Kasumi-1 (cell line): ENCODE measurements around the gene RABAC1.
A peak's percentile ranks its signal among the peaks of the same experiment; 100 is the strongest.
"Not testable (repeated sequence)": the region's sequence is repeated elsewhere in the genome, so short reads cannot be mapped to it uniquely, and the experiment has no call there.

ENCODE experiments used
- DNase-seq, 2 experiments: peaks; one replicate each; lab custom pipeline; 2025; lab: John Stamatoyannopoulos, UW

The RABAC1 gene, protein sequence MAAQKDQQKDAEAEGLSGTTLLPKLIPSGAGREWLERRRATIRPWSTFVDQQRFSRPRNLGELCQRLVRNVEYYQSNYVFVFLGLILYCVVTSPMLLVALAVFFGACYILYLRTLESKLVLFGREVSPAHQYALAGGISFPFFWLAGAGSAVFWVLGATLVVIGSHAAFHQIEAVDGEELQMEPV

DNA sequence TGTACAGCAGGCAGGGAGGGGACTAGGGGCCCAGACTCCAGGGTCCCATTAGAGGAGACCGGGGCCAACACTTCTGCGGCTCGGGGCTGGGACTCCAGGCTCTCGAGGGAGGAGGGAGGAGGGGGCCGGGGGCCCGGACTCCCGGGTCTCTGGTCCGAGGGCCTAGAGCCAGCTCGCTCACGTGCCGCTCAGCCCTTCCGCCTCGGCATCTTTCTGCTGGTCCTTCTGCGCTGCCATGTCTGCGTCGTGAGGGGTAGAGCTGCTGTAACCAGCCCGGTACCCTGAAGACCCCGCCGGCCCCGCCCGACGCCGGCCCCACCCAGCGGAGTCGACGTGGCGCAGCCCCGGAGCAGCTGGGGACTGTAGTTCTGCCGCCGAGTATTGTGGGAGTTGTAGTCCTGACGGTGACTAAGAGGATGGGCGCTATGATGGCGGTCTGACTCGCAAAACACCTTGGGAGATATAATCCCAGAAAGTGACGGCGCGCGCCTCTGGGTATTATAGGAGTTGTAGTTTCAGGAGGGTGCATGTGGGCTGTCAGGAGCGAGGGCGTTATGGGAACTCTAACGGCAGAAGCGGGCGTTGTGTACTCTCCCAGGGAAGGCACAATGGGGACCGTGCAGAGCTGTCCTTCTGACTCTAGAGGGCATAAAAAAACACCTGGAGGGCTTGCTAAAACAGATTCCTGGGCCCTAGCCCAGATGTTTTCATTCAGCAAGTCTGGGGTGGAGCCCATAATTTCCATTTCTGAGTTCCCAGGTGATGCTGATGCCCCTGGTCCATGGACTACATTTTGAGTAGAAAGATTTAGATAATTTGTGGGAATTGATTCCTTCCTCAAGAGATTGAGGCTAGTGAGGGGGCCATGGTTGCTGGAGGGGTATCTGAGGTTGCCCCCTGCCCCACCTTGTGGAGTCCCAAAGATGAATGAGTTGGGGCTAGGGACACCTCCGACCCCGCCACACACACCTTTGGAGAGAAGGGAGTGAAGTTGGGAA lies at the start of gene RABAC1:
TSS of gene RABAC1 (minus strand) at position 266 of the 998 bp plus-strand sequence. CDS start at position 237, 29 bp downstream.
- DNase-seq = peak; percentile 96 to 98

DNA sequence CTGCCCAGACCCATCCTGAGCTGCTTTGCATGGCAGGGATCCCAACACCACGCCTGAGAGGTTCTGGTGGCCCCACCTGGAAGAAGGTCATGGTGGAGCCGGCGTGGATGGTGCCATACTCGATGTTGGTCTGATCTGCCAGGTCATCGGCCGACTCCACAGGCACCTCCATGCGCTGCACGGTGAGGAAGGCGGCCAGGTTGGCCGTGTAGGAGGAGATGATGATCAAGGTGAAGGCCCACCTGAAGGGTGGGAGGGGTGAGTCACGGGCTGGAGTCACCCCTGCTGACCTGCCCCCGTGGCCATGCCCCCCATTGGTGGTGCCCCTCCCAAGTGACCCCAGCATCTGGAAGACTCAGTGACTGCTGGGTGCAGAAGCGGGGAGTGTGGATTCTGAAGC lies 47.4 kb upstream of the RABAC1 start:
- DNase-seq = no peak

- DNase-seq = no peak
These were observed 46.4 kb upstream of the RABAC1 start for GRCh38 chr19:42005504-42005903.

GRCh38 chr19:42003506-42004294 lies 44.6 kb upstream of the RABAC1 start:
- no peak for DNase-seq

- no peak for DNase-seq
These were observed 40.7 kb upstream of the RABAC1 start for GRCh38 chr19:41999878-42000208.

- DNase-seq = no peak
These were observed 40.2 kb upstream of the RABAC1 start for GRCh38 chr19:41999071-41999877.

GRCh38 chr19:41998246-41999020 lies 39.3 kb upstream of the RABAC1 start:
- DNase-seq = no peak

DNA sequence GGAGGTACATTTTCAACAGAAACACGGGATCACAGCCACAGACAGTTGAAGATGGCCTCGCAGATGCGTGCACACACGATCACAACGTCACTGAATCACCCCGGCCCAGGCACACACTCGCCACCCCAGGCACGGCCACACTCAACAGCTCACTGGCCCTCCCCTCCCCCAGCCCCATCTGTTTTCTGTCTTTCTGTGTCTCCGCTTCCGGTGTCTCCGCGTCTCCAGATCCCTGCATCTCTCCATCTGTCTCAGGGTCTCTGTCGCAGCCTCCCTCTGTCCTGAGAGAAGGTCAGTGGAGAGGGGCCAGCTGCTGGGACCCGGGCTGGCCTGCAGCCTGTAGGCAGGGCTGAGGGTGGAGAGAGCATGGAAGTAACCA lies 38.7 kb upstream of the RABAC1 start:
- no peak for DNase-seq

DNA sequence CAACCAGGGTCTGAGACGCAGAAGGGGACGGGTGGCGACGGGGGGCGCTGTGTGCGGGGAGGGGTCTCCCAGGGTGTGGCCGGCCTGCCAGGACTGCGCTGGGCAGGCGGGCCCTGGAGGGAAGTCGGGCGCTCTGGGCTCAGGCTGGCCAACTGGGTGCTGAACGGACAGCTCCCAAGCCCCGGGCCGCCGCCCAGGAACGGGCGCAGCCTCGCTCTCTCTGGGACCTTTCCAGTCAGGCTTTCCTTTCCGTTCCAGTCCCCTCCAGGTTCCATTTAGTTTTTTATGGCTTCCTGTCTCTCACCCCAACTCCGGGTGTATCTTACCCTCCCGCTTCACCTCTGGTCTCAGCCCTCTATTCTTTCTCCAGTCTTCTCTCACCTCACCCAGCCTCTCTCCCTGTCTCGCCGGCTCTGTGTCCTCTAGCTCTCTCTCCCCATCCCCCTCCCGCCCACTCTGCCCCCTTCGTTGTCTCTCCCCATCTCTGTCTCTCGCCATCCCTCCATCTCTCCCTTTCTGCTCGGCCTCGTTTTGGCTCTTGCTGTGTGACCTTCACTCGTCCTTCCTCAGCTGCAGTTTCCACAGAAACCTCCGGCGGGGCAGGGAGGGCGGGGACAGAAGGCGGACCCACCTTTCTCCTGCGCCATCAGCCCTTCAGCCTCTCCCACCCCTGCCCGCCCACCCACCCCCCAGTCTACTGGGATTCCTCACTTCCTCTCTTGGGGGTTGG lies 38.2 kb upstream of the RABAC1 start:
- DNase-seq = peak; percentile 43 to 65

DNA sequence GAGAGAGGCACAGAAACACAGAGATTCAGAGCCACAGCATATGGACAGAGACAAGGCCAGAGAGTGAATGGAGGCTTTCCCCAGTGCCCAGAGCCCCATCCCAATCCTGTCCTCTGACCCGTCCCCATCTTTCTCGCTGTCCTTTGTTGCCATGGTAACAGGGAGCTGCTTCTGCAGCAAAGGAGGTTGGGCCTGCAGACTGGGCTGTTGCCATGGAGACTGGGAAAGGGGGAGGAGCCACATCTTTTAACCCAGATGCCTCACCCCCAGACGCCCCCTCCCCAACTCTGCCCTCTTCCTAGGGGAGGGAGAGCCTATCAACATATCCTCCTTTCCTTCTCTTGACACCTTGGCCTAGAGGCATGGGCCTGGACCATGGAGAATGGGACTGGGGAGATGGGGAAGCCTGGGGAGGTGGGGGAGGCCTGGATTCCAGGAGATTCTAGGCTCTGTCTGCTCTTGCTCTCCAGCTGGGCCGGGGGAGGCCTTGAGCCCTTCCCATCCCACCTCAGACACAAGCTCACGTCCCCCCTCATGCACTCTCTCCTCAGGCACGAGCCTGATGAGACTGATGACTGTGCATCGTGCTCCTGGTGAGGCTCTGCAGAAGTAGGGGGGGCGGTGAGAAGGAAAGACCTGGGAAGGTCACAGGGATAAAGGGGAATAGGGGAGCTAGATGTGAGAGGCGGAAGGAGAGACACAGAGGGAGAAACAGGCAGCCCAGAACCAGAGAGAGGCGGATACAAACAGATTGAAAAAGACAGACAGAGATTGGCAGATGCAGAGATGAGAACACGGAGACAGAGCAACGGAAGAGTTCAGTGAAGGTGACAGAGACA lies 37.1 kb upstream of the RABAC1 start:
- no peak for DNase-seq

GRCh38 chr19:41994994-41995958 lies 36.2 kb upstream of the RABAC1 start:
- DNase-seq = no peak

- no peak for DNase-seq
These were observed 35.4 kb upstream of the RABAC1 start for GRCh38 chr19:41994521-41994971.

- peak; percentile 18 to 34 for DNase-seq
These were observed 34.7 kb upstream of the RABAC1 start, which contains the start of gene ATP1A3 for GRCh38 chr19:41993612-41994483. ATP1A3 (minus strand) TSS chr19:41994230; CDS start chr19:41994076, 154 bp downstream.

DNA sequence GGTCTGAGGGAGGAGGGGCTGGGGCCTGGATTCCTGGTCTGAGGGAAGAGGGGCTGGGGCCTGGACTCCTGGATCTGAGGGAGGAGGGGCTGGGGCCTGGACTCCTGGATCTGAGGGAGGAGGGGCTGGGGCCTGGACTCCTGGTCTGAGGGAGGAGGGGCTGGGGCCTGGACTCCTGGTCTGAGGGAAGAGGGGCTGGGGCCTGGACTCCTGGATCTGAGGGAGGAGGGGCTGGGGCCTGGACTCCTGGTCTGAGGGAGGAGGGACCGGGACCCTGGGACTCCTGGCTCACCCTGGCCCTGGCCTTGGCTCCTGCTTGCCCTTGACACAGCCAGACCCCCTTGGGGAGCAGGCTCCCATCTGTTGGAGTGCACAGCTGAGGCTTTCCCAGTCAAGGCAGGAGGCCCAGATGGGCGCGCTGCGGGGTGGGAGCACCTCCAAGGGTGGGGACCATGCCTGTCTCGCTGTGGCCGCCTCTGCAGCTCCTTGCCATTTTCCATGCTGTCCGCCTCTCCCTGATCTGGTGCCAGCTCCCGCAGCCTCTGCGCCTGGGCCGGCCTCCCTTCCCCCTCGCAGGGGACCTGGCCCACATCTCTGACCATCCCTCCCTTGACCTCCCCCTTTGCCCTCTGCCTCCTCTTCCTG lies 32.9 kb upstream of the RABAC1 start:
- not testable (repeated sequence) for DNase-seq

- no peak for DNase-seq
These were observed 31.9 kb upstream of the RABAC1 start for GRCh38 chr19:41991025-41991424.

DNA sequence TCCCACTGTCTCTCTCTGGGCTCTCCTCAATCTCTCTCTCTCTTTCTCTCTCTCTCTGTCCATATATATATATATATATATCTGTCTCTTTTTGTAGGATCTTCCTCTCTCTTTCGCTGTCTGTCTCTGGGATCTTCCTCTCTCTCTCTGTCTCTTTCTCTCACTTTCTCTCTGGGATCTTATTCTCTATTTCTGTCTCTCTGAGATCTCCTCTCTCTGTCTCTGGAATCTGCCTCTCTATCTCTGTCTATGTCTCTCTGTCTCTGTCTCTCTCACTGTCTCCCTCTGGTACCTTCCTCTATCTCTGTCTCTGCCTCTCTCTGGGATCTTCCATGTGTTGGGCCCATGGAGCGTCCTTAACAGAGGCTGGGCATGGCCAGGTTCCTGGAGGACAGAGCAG lies 31.5 kb upstream of the RABAC1 start:
- no peak for DNase-seq
